Heart left ventricle (tissue), 16 donors: ENCODE measurements around the gene UPK1A. TPM values are rescaled to one million over a fixed set of nuclear protein-coding genes. Genes with fewer than 3 reads are reported as not detected.
"Not testable (repeated sequence)": the region's sequence is repeated elsewhere in the genome, so short reads cannot be mapped to it uniquely, and the experiment has no call there.

ENCODE experiments used
- ATAC-seq, 4 donors: fragments of 200-7000 bp; cut with Tn5 transposase; one replicate each; pipeline ENCODE4 v1.9.1; 2020 to 2022; ENCODE audit warnings: moderate library complexity in 4 of 4, mild to moderate bottlenecking in 3 of 4, moderate number of reproducible peaks in 1 of 4
- DNase-seq, 5 donors: peaks; one replicate each; pipeline ENCODE4 v3.0.0-alpha.2; 2020
- H3K27ac ChIP-seq, 12 donors: fragments of 200-600 bp; sonication (generic) in 4 of 12; one replicate each; pipeline versions ENCODE4 v1.5.0 to v1.8.0; 2016 to 2022; ENCODE audit warnings: mild to moderate bottlenecking in 2 of 12
- H3K27me3 ChIP-seq, 9 donors: fragments of 200-600 bp; sonication (generic) in 2 of 9; one replicate each; pipeline versions ENCODE4 v1.5.1 to v1.8.0; 2016 to 2022; ENCODE audit warnings: mild to moderate bottlenecking in 3 of 9
- H3K36me3 ChIP-seq, 9 donors: fragments of 200-600 bp; sonication (generic) in 2 of 9; one replicate each; pipeline versions ENCODE4 v1.5.0 to v1.8.0; 2018 to 2022; ENCODE audit warnings: mild to moderate bottlenecking in 2 of 9
- H3K4me1 ChIP-seq, 12 donors: fragments of 200-600 bp; sonication (generic) in 4 of 12; one replicate each; pipeline versions ENCODE4 v1.5.0 to v1.8.0; 2016 to 2022; ENCODE audit warnings: mild to moderate bottlenecking in 3 of 12
- H3K4me3 ChIP-seq, 12 donors: fragments of 200-600 bp; sonication (generic) in 4 of 12; one replicate each; pipeline versions ENCODE4 v1.5.0 to v1.8.0; 2017 to 2022; ENCODE audit warnings: mild to moderate bottlenecking in 9 of 12, moderate library complexity in 4 of 12
- H3K9me3 ChIP-seq, 12 donors: fragments of 200-600 bp; sonication (generic) in 4 of 12; one replicate each; pipeline versions ENCODE4 v1.5.0 to v1.8.0; 2016 to 2022; ENCODE audit warnings: mild to moderate bottlenecking in 1 of 12
- POLR2A ChIP-seq, 2 donors: fragments of 450-650 bp; IDR thresholded peaks; one replicate each; pipeline ENCODE4 v1.6.1; 2017; ENCODE audit warnings: antibody characterized with exemption in 2 of 2, mild to moderate bottlenecking in 2 of 2, moderate library complexity in 2 of 2
- WGBS, 4 donors: extraction: QIAGEN DNeasy Blood & Tissue Kit in 2 of 4; methylation state at CpG; one replicate each; pipeline versions ENCODE4 v1.1.5 to v1.1.7; 2013 to 2018; 5-methylcytosine and 5-hydroxymethylcytosine counted together
- intact Hi-C, 10 donors: fragments of 100-400 bp; cut with DNase I; formaldehyde crosslinking; loops; one replicate each; pipeline versions ENCODE4 v1.11.1 to v1.14.2; 2022
- polyA plus RNA-seq, 2 donors: library from polyadenylated mRNA; stranded (reverse); fragments of 200-250 nt; gene quantifications; one replicate each; pipeline ENCODE4 v1.2.3, GENCODE V29; 2013
- total RNA-seq, 9 donors: library from RNA; depleted of rRNA in 2 of 9; stranded (reverse); fragments of >200 nt in 2 of 9; fragmentation: NEBNext Ultra II Directional in 3 of 9; extraction: Animal tissue kit (Norgen Biotek cat#: 25700) in 3 of 9; gene quantifications; one replicate each; pipeline versions ENCODE4 v1.1.0 to v1.2.4, GENCODE V29; 2016 to 2023
- TF ChIP-seq, protein P1 (sequence below), 12 donors: fragments of 200-600 bp; sonication (generic) in 4 of 12; IDR thresholded peaks; one replicate each; pipeline versions ENCODE4 v1.5.0 to v1.8.0; 2018 to 2022; ENCODE audit warnings: antibody characterized with exemption in 12 of 12, mild to moderate bottlenecking in 5 of 12
- donor health status: ischemic (EF 13 %, LVEDD 7.1; RV severe dilation, severe dysfunction).
- donor health status: healthy with polysubstance abuse.
- donor health status: DM: no; HTN: yes; CAD: no.
- donor health status: DM: no; HTN: no; CAD: no.
- donor health status: ischemic (EF 25% LVEDD 6.9; RV normal size, moderate dysfunction).
- donor health status: ischemic (EF 25% LVEDD 5.7; RV mildly dilated, moderate dysfunction).
- donor health status: healthy.
- donor health status: DM: yes; HTN: yes; CAD: no.
- donor health status: ischemic (EF 35%, LVEDD 5.7; RV mildly dilated, moderate dysfunction).
- donor health status: nonischemic (EF 11% LVEDD 7.7; RV severe dilation, severe dysfunction).
- donor health status: DM: yes; HTN: yes; CAD: no.
- donor health status: PGD.
- donor health status: ischemic (EF 29% LVEDD 5.4; RV normal size, mild dysfunction).
- donor health status: nonischemic (EF 23%, LVEDD 6.1; RV moderate dilation, normal function).

The UPK1A gene
- total and polyA plus RNA-seq, 11 donors: not detected

DNA sequence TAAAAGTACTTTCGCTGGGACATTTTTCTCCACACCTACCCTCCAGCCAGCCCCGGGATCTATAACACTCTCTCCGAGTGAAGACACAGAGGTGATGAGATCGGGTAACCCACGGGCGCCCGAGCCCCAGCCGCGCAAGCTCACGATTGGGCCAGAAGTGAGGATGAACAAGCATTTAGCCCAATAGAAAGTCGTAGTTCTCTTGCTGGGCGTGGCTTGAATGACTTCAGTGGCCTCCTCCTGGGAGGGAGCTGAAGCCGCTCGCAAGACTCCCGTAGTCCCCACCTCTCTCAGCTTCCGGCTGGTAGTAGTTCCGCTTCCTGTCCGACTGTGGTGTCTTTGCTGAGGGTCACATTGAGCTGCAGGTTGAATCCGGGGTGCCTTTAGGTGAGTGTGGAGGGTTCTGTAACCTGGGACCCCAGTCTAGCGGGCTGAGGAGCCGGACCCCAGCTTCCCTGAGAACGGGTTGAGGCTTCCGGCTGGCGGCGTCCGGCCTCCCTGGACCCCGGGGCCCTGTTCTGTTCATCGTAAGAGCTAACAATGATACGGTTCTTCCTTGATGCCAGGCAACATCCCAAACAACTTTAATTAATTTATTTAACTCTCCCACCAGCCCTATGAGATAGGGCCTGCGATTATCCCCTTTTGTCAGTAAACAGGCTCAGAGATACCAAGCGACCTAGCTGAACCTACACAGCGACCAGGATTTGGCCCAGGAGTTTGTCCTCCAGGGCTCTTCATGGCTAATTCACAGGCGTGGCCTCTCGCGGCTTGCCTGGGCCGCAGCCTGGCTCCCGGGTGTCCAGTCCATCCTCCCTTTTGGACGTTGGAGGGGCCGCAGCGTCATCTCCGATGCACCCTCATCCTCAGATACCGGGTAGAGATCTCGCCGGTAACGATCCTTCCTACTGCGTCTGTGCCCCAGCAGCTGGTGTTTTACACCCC is 18.0 kb upstream of the UPK1A start, which contains the start of gene COX6B1:
Gene COX6B1, plus strand, starts transcription at position 307 of the 945 bp plus-strand sequence. CDS start 2,921 bp downstream, outside the sequence.
- ATAC-seq (peak; percentile 78 to 88 (median 84)), DNase-seq (peak; percentile 92 to 97 (median 95))
- WGBS, 4 donors: 0 to 1% (median 1%) methylated on average over 40 to 46 of the region's 46 CpGs
- Histone ChIP-seq H3K27me3 (no peaks in the 10 kb centered on the region), H3K36me3 (peaks cover 0 to 36% (median 23%) of the 10 kb centered on the region in 9 donors), H3K27ac (peak within 1 kb of the TSS; percentile 84 to 98 (median 94)), H3K4me1 (peaks cover 0 to 55% (median 32%) of the 10 kb centered on the region in 12 donors), H3K9me3 (no peaks in the 10 kb centered on the region), H3K4me3 (peak within 1 kb of the TSS; percentile 66 to 96 (median 79))
- intact Hi-C loops: loop anchor here in 1 of 10 donors (5.0 kb wide), 1 partner anchor 99 kb away; the partner anchor contains the start of genes LIN37, PSENEN and U2AF1L4
- peak in 1 of 2 donors; percentile 80 for TF ChIP-seq POLR2A (IDR thresholded peaks at IDR 0.05)
- TF ChIP-seq, protein P1, sequence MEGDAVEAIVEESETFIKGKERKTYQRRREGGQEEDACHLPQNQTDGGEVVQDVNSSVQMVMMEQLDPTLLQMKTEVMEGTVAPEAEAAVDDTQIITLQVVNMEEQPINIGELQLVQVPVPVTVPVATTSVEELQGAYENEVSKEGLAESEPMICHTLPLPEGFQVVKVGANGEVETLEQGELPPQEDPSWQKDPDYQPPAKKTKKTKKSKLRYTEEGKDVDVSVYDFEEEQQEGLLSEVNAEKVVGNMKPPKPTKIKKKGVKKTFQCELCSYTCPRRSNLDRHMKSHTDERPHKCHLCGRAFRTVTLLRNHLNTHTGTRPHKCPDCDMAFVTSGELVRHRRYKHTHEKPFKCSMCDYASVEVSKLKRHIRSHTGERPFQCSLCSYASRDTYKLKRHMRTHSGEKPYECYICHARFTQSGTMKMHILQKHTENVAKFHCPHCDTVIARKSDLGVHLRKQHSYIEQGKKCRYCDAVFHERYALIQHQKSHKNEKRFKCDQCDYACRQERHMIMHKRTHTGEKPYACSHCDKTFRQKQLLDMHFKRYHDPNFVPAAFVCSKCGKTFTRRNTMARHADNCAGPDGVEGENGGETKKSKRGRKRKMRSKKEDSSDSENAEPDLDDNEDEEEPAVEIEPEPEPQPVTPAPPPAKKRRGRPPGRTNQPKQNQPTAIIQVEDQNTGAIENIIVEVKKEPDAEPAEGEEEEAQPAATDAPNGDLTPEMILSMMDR (IDR thresholded peaks at IDR 0.05): no peak

DNA sequence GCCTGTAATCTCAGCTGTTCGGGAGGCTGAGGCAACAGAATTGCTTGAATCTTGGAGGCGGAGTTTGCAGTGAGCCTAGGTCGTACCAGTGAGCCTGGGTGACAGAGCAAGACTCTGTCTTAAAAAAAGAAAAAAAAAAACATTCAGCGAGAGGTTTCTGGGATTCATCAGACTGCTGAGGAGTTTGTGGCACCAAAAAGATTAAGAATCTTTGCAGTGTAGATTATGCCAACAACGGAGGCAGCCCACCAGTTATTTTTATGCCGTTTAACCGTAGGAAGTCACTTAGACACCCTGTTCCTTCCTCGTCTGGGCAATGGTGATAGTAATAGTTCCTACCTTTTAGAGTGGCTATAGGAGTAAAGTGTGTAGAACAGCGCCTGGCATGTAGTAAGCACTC is 15.7 kb upstream of the UPK1A start:
- H3K9me3 ChIP-seq: no peaks in the 10 kb centered on the region
- no peak overlapping the region for H3K27ac ChIP-seq
- peaks cover 0 to 36% (median 20%) of the 10 kb centered on the region in 12 donors for H3K4me1 ChIP-seq
- H3K36me3 ChIP-seq: peaks cover 0 to 59% (median 46%) of the 10 kb centered on the region in 9 donors
- ATAC-seq (no peak), DNase-seq (no peak)
- H3K27me3 ChIP-seq: no peaks in the 10 kb centered on the region
- intact Hi-C loops: no loop called here
- 54 to 65% (median 58%) methylated on average over 9 of the region's 9 CpGs for WGBS, 4 donors
- H3K4me3 ChIP-seq: no peak overlapping the region
- TF ChIP-seq POLR2A (IDR thresholded peaks at IDR 0.05): no peak
- TF ChIP-seq, protein P1 (IDR thresholded peaks at IDR 0.05): no peak

DNA sequence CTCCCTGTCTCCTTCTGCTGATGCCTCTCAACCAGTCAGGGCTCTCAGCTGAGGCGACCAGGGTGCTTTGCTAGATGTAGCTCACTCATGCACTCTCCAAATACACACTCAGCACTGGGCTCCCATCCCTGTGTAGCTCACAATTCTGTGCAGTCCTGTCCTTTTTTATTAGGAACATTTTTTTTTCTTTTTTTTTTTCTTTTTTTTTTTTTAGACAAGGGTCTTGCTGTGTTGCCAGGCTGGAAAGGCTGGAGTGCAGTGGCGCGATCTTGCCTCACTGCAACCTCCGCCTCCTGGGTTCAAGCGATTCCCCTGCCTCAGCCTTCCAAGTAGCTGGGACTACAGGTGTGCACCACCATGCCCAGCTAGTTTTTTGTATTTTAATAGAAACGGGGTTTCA is 11.5 kb upstream of the UPK1A start:
- peaks cover 0 to 19% (median 9%) of the 10 kb centered on the region in 12 donors for H3K4me1 ChIP-seq
- H3K9me3 ChIP-seq, DNase-seq, H3K4me3 ChIP-seq, intact Hi-C loops, H3K27me3 ChIP-seq, H3K27ac ChIP-seq, ATAC-seq: not testable (repeated sequence)
- H3K36me3 ChIP-seq: peaks cover 0 to 98% (median 88%) of the 10 kb centered on the region in 9 donors
- 94 to 97% (median 96%) methylated on average over 6 of the region's 6 CpGs for WGBS, 4 donors

DNA sequence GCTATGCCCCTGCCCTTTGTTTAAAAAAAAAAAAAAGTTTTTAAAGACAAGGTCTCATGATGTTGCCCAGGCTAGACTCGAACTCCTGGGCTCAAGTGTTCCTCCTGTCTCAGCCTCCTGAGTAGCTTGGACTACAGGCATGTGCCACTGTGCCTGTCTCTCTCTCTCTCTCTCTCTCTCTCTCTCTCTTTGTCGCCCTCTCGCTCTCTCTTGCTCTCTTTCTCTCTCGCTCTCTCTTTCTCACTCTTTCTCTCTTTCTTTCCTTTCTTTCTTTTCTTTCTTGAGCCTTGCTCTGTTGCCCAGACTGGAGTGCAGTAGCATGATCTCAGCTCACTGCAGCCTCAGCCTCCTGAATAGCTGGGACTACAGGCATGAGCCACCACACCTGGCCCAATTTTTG is 10.7 kb upstream of the UPK1A start:
- no peak overlapping the region for H3K27ac ChIP-seq
- no peak overlapping the region for H3K4me3 ChIP-seq
- DNase-seq (no peak), ATAC-seq (no peak)
- WGBS, 4 donors: 86 to 96% (median 95%) methylated on average over 4 of the region's 4 CpGs
- no peak for TF ChIP-seq POLR2A (IDR thresholded peaks at IDR 0.05)
- TF ChIP-seq, protein P1 (IDR thresholded peaks at IDR 0.05): no peak
- peaks cover 0 to 11% (median 2%) of the 10 kb centered on the region in 12 donors for H3K4me1 ChIP-seq
- no peaks in the 10 kb centered on the region for H3K27me3 ChIP-seq
- intact Hi-C loops: no loop called here
- H3K9me3 ChIP-seq: no peaks in the 10 kb centered on the region
- H3K36me3 ChIP-seq: peaks cover 0 to 100% (median 95%) of the 10 kb centered on the region in 9 donors
